A549 (cell line): ENCODE results near the gene PPP1R37.

ENCODE experiments used
- CBX2 ChIP-seq: fragments of 200-600 bp; sonication (generic); IDR thresholded peaks from 2 replicates; pipeline ENCODE4 v1.6.1; 2016; ENCODE audit warnings: low read depth, mild to moderate bottlenecking, borderline replicate concordance
- CTCF ChIP-seq: fragments of >200 bp; sonication (Bioruptor Twin); formaldehyde crosslinking; IDR thresholded peaks from 3 replicates; pipeline ENCODE4 v1.5.1; 2016
- EHF ChIP-seq: fragments of 250-450 bp; sonication (Bioruptor Pico); IDR thresholded peaks from 2 replicates; pipeline ENCODE4 v1.5.0; 2020; ENCODE audit warnings: mild to moderate bottlenecking
- EHMT2 ChIP-seq: fragments of 200-600 bp; sonication (generic); IDR thresholded peaks from 2 replicates; pipeline ENCODE4 v1.6.1; 2016; ENCODE audit warnings: antibody characterized with exemption, low read depth, mild to moderate bottlenecking, moderate library complexity
- FOSL2 ChIP-seq, 2 experiments: fragments of 450-650 bp in 1 of 2; fragments of >200 bp in 1 of 2; sonication (Bioruptor Twin) in 1 of 2; formaldehyde crosslinking; IDR thresholded peaks; 2 replicates each; pipeline versions ENCODE4 v1.5.0 to v1.6.1; 2016 to 2020; ENCODE audit warnings: mild to moderate bottlenecking in 1 of 2, moderate library complexity in 1 of 2
- HDAC2 ChIP-seq: fragments of 200-600 bp; sonication (generic); IDR thresholded peaks from 2 replicates; pipeline ENCODE4 v1.6.1; 2016
- POLR2A ChIP-seq: IDR thresholded peaks from 2 replicates; pipeline ENCODE4 v1.6.1; 2012; ENCODE audit warnings: mild to moderate bottlenecking, low read length
- RCOR1 ChIP-seq: fragments of 150-350 bp; IDR thresholded peaks from 2 replicates; pipeline ENCODE4 v1.6.1; 2014; ENCODE audit warnings: antibody characterized with exemption, low read length, low read depth
- RFX5 ChIP-seq: fragments of 450-650 bp; IDR thresholded peaks from 2 replicates; pipeline ENCODE4 v1.7.1; 2014; ENCODE audit warnings: antibody characterized with exemption, mild to moderate bottlenecking, moderate library complexity
- USF2 ChIP-seq: fragments of 450-650 bp; IDR thresholded peaks from 2 replicates; pipeline ENCODE4 v1.6.1; 2014; ENCODE audit warnings: antibody characterized with exemption

GRCh38 chr19:45140144-45140503, 47.1 kb downstream of the PPP1R37 start:
- TF ChIP-seq RFX5 (no peak), POLR2A (no peak), EHF (CRISPR knock-in tag) (no peak), CTCF (no peak), CBX2 (no peak), RCOR1 (no peak), USF2 (no peak), FOSL2 (IDR thresholded peaks at IDR 0.05) (no peak), FOSL2 (CRISPR knock-in tag; IDR thresholded peaks at IDR 0.05) (no peak), EHMT2 (no peak), HDAC2 (no peak)
